Spleen (tissue), 7 donors: ENCODE data around the gene PRKCZ.

Source experiments
- POLR2A ChIP-seq, 3 donors: fragments of 450-650 bp; IDR thresholded peaks; one replicate each; pipeline ENCODE4 v1.5.1; 2017; ENCODE audit warnings: antibody characterized with exemption in 3 of 3, mild to moderate bottlenecking in 1 of 3
- POLR2AphosphoS5 ChIP-seq, 3 donors: sonication (generic); formaldehyde crosslinking; IDR thresholded peaks; one replicate each; pipeline ENCODE4 v1.5.1; 2017; ENCODE audit warnings: antibody characterized with exemption in 3 of 3
- TF ChIP-seq, protein P1 (sequence below), 11 experiments: fragments of 200-600 bp in 7 of 11; fragments of 450-650 bp in 4 of 11; sonication (generic) in 4 of 11; IDR thresholded peaks in 8 of 11; conservative IDR thresholded peaks in 3 of 11; 1 replicate in 7 of 11; 2 replicates in 4 of 11; pipeline versions ENCODE4 v1.4.0 to v1.8.0; 2016 to 2021; ENCODE audit warnings: antibody characterized with exemption in 11 of 11, inconsistent platforms in 4 of 11, mild to moderate bottlenecking in 1 of 11
- donor health status: DM: no; HTN: no; CAD: no; lungs with moderate emphysema.
- donor health status: DM: no; HTN: no; CAD: no.
- donor health status: DM: no; HTN: no; CAD: no.

DNA sequence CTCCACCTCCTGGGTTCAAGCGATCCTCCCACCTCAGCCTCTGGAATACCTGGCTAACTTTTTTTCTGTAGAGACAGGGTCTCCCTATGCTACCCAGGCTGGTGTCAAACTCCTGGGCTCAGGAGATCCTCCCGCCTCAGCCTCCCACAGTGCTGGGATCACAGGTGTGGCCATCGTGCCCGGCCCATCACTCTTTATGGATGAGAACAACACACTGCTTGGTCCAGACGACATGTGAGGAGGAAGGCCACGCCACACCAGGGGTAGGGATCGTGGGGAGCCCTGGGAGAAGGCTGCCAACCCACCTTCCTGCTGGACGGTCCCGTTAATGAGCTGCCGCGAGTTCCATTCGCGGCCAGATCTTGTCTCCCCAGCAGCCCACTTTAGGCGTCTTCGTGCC, 36.0 kb upstream of the PRKCZ start:
- TF ChIP-seq, protein P1, sequence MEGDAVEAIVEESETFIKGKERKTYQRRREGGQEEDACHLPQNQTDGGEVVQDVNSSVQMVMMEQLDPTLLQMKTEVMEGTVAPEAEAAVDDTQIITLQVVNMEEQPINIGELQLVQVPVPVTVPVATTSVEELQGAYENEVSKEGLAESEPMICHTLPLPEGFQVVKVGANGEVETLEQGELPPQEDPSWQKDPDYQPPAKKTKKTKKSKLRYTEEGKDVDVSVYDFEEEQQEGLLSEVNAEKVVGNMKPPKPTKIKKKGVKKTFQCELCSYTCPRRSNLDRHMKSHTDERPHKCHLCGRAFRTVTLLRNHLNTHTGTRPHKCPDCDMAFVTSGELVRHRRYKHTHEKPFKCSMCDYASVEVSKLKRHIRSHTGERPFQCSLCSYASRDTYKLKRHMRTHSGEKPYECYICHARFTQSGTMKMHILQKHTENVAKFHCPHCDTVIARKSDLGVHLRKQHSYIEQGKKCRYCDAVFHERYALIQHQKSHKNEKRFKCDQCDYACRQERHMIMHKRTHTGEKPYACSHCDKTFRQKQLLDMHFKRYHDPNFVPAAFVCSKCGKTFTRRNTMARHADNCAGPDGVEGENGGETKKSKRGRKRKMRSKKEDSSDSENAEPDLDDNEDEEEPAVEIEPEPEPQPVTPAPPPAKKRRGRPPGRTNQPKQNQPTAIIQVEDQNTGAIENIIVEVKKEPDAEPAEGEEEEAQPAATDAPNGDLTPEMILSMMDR (IDR thresholded peaks at IDR 0.05 in 8 of 11, conservative IDR thresholded peaks at IDR 0.05 in 3 of 11), result no peak
- no peak for TF ChIP-seq POLR2A (IDR thresholded peaks at IDR 0.05)
- no peak for TF ChIP-seq POLR2AphosphoS5 (IDR thresholded peaks at IDR 0.05)
